CD4-positive, alpha-beta T cell treated with Interleukin-4 for 4 hours (primary cell): ENCODE data around the gene SPATA31D4.
"Not testable (repeated sequence)": the region's sequence is repeated elsewhere in the genome, so short reads cannot be mapped to it uniquely, and the experiment has no call there.

Experiments
- DNase-seq: peaks from one replicate; pipeline ENCODE4 v3.0.0-alpha.2; 2020

SPATA31D4 gene

GRCh38 chr9:81928305-81928704, at the start of gene SPATA31D4:
Gene SPATA31D4 (plus strand): TSS chr9:81928428. CDS start chr9:81928514, 86 bp downstream.
- not testable (repeated sequence) for DNase-seq

- DNase-seq, result no peak
These were observed 49.7 kb upstream of the SPATA31D4 start for GRCh38 chr9:81878530-81878929.

DNA sequence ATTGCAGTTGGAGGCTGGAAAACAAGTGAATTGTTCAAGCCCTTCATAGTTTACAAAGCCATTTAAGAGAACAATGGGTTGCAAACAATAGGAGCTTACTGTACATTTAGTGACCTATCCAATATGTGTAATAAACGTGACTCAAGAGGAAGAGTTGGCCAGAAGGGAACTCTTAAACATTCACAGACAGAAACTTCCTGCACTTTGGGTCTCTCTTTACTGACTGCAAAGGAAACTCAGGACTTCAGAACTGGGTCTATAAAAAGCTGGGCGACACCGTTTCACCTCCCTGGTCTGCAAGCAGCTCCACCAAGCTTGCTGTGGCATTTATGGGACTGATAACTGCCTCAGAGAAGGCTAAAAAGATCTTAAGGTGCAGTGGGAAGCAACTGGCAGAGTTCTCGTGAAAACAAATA, 48.7 kb upstream of the SPATA31D4 start:
- no peak for DNase-seq

DNA sequence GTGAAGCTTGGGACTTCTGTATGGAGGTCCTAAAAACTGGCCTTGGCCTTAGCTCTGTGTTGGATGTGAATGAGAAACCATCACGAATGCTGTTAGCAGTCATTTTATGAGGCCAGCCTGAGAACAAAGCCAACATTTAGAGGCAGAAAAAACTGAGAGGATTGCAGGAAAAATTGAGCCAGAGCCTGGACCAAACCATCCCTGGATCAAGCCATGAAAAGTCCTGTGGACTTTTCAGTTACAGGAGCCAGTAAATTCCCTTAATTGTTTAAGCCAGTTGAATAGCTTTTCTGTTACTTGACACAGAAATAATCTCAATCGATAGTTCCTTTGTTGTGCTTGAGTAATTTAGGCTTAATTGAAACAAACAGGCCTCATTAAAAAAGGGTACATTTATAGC, 42.6 kb upstream of the SPATA31D4 start:
- no peak for DNase-seq

- no peak for DNase-seq
These were observed 41.6 kb upstream of the SPATA31D4 start for GRCh38 chr9:81886665-81887064.

GRCh38 chr9:81890104-81890503, 38.1 kb upstream of the SPATA31D4 start:
- no peak for DNase-seq

- DNase-seq, result no peak
These were observed 35.8 kb upstream of the SPATA31D4 start for GRCh38 chr9:81892440-81892839.

- DNase-seq, result no peak
These were observed 34.3 kb upstream of the SPATA31D4 start for GRCh38 chr9:81893929-81894328.

DNA sequence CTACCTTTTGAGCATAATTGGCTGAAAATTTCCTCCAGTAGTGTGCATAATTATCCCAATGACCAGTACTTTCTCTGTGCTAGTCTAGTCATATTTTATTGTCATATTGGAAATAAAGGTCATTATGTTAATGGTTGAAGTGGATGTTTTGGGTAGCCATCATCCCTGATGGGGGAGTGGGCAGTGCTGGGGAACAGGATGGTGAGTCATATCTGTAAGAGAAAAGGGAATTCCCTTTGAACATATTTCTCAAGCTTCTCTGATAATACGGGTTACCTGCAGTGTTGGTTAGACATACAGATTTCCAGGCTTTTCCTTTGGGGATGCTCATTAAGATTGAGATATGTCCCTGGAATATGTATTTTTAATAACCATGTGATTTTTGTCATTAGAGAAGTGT, 33.3 kb upstream of the SPATA31D4 start:
- no peak for DNase-seq

- DNase-seq, result no peak
These were observed 32.2 kb upstream of the SPATA31D4 start for GRCh38 chr9:81896070-81896469.

- DNase-seq, result no peak
These were observed 29.4 kb upstream of the SPATA31D4 start for GRCh38 chr9:81898851-81899250.

DNA sequence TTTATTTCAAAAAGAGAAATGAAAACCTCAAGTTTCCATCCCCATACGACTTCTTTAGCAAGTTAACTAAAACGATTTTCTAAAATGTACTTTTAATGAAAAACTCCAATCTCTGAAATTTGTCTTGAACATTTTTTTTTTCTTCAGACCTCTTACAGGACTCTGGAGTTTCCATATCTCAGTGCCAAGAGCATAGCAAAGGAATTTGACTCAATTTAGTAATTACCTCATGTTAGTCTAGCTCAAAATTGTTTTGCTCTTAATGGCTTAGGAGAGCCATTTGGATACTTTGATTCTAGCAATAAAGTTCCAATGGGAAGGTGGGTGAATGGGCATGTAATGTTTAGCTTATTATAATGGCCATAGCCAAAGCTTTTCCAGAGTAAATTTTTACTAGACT, 26.0 kb upstream of the SPATA31D4 start:
- DNase-seq, result no peak

DNA sequence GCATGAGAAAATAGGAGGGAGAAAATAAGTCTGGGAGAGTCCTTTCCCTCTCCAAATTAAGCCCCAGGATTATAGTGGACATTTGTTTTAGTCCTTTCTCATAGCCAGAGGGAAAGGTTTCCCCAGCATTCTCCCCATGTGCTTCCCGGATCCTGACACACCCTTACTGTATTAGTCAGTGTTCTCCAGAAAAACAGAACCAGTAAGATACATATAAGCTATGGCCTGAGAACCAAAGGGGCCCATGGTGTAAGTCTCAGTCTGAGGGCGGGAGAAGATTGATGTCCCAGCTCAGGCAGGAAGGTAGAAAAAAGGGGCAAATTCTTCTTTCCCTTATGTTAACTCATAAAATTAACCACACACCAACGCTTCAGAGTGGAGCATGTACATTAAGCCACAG, 25.6 kb upstream of the SPATA31D4 start:
- no peak for DNase-seq

DNA sequence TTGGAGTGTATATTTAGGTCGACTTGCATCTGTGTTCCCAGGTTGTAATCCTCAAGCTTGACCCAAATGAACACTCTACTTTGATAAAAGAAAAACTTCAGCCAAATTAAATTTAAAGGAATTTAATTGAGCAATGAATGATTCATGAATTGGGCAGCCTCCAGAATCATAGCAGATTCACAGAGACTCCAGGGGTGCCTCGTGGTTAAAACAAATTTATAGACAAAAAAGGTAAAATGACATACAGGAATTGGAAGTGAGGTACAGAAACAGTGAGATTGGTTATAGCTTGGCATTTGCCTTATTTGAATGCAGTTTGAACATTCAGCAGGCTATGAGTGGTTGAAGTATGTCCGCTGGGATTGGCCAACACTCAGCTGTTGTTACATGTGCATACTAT, 21.6 kb upstream of the SPATA31D4 start:
- DNase-seq, result no peak

DNA sequence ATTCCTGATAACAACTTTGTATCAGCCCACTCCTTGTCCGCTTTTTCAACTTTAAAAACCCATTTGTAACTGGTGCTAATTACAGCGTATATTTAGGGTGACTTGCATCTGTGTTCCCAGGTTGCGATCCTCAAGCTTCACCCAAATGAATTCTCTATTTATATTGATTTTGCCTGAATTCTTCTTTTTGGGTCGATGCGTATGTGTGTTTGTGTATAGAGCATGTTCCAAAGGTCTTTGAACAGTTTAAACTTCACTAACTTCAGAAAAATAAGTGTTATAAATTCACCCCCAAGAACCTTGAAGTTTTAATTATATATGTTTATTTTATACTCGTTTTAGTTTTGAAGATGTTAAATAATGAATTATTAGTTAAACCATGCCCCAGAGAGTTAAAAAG, 16.1 kb upstream of the SPATA31D4 start:
- DNase-seq, result no peak

- DNase-seq, result no peak
These were observed 12.3 kb upstream of the SPATA31D4 start for GRCh38 chr9:81915801-81916505.

- DNase-seq, result not testable (repeated sequence)
These were observed 9.7 kb upstream of the SPATA31D4 start for GRCh38 chr9:81918507-81918906.

- not testable (repeated sequence) for DNase-seq
These were observed 1.9 kb downstream of the SPATA31D4 start for GRCh38 chr9:81930147-81930546.

DNA sequence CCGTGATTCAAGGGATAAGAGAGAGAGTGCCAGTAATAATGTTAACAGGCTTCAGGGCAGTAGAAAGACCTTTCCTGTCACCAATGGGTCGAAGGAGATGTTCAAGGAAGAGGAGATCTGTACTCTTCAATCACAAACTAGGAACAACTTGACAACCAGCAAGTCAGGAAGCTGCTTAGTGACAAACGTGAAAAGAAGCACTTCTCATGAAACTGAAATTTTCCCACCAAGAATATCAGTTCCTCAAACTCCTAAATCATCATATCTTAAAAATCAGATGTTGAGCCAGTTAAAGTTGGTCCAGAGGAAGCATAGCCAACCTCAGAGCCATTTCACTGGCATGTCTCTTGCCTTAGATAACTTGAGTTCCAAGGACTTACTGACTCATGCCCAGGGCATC, 5.3 kb downstream of the SPATA31D4 start:
- not testable (repeated sequence) for DNase-seq

GRCh38 chr9:81943393-81943792, 15.2 kb downstream of the SPATA31D4 start, which contains the start of gene SPATA31D3:
Gene SPATA31D3 (plus strand): TSS chr9:81943500. CDS start chr9:81943586, 86 bp downstream.
- DNase-seq, result not testable (repeated sequence)

- DNase-seq, result not testable (repeated sequence)
These were observed 20.4 kb downstream of the SPATA31D4 start for GRCh38 chr9:81948650-81949049.

GRCh38 chr9:81953096-81953495, 24.9 kb downstream of the SPATA31D4 start:
- no peak for DNase-seq

GRCh38 chr9:81955625-81956024, 27.4 kb downstream of the SPATA31D4 start:
- no peak for DNase-seq

- DNase-seq, result no peak
These were observed 36.3 kb downstream of the SPATA31D4 start for GRCh38 chr9:81964218-81965171.
